Umbilical cord (tissue), 2 donors: ENCODE results near the gene RNASE13. TPM values are rescaled to one million over a fixed set of nuclear protein-coding genes. Genes with fewer than 3 reads are reported as not detected.
A peak's percentile ranks its signal among the peaks of the same experiment; 100 is the strongest.

Experiments used
- DNase-seq: peaks from one replicate; pipeline ENCODE4 v3.0.0-alpha.2; 2015; ENCODE audit warnings: low spot score
- total RNA-seq: library from RNA; depleted of rRNA; stranded (reverse); fragments of >200 nt; gene quantifications from one replicate; pipeline ENCODE4 v1.2.3, GENCODE V29; 2014; ENCODE audit warnings: low replicate concordance; ENCODE audit not compliant: insufficient read depth

Gene RNASE13
- total RNA-seq, result not detected

- no peak for DNase-seq
Observed at GRCh38 chr14:21034707-21035106, at the start of gene RNASE13. TSS of gene RNASE13 (minus strand) at chr14:21034807. CDS start at chr14:21034288, 519 bp downstream.

- no peak for DNase-seq
Observed at GRCh38 chr14:21084396-21084795, 49.8 kb upstream of the RNASE13 start.

- DNase-seq, result no peak
Observed at GRCh38 chr14:21083565-21084325, 49.1 kb upstream of the RNASE13 start.

GRCh38 chr14:21081521-21082142, 47.0 kb upstream of the RNASE13 start:
- no peak for DNase-seq

- no peak for DNase-seq
Observed at GRCh38 chr14:21078726-21079125, 44.1 kb upstream of the RNASE13 start.

- no peak for DNase-seq
Observed at GRCh38 chr14:21078287-21078686, 43.7 kb upstream of the RNASE13 start.

GRCh38 chr14:21077672-21078071, 43.1 kb upstream of the RNASE13 start:
- no peak for DNase-seq

- no peak for DNase-seq
Observed at GRCh38 chr14:21075719-21076437, 41.3 kb upstream of the RNASE13 start.

- DNase-seq, result no peak
Observed at GRCh38 chr14:21074398-21075272, 40.0 kb upstream of the RNASE13 start.

- DNase-seq, result no peak
Observed at GRCh38 chr14:21073921-21074320, 39.3 kb upstream of the RNASE13 start.

GRCh38 chr14:21072781-21073339, 38.3 kb upstream of the RNASE13 start:
- DNase-seq, result no peak

GRCh38 chr14:21072031-21072473, 37.4 kb upstream of the RNASE13 start:
- peak; percentile 71 for DNase-seq

- DNase-seq, result peak; percentile 98
Observed at GRCh38 chr14:21071225-21072030, 36.8 kb upstream of the RNASE13 start.

GRCh38 chr14:21070610-21071224, 36.1 kb upstream of the RNASE13 start:
- DNase-seq, result peak; percentile 74

- DNase-seq, result peak; percentile 75
Observed at GRCh38 chr14:21070083-21070609, 35.5 kb upstream of the RNASE13 start, which contains the start of gene ARHGEF40. TSS of gene ARHGEF40 (plus strand) at chr14:21070304. CDS start at chr14:21070397, 93 bp downstream.

GRCh38 chr14:21069388-21070082, 34.9 kb upstream of the RNASE13 start:
- peak; percentile 69 for DNase-seq

GRCh38 chr14:21068521-21069387, 34.1 kb upstream of the RNASE13 start:
- DNase-seq, result peak; percentile 78
